Fibroblast of skin of left quadriceps (primary cell): Measurements from ENCODE around the gene ALKBH7.

Experiments
- DNase-seq, 2 experiments: peaks; one replicate each; pipeline ENCODE4 v3.0.0-alpha.2; 2013; ENCODE audit warnings: low read depth in 2 of 2

The ALKBH7 gene

GRCh38 chr19:6364353-6364752 is 8.2 kb upstream of the ALKBH7 start:
- no peak for DNase-seq

DNA sequence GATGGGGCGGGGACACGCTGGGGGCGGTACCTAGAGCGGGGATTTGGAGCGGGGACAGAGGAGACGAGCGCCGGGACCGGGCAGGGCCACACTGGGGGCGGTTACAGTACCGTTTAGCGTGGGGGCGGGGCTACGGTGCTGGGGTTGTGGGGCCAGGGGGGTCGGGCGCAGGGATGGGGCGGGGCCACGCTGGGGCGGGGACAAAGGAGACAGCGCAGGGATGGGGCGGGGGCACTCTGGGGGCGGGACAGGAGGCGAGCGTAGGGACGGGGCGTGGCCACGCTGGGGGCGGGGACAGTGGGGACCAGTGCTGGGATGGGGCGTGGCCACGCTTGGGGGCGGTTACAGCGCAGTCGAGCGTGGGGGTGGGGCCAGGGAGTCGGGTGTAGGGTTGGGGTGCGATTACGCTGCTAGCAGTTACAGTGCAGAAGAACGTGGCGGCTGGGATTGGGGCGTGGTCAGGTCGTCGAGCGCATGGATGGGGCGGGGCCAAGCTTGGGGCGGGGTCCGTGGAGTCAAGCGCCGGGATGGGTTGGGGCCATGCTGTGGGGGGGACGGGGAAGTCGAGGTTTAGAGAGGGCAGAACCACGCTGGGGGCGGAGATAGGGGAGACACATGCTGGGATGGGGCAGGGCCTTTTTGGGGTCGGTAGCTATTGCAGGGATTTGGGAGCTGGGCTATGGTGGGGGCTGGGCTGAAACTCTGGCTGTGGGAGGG is 660 bp downstream of the ALKBH7 start:
- DNase-seq, result peak; percentile 96

DNA sequence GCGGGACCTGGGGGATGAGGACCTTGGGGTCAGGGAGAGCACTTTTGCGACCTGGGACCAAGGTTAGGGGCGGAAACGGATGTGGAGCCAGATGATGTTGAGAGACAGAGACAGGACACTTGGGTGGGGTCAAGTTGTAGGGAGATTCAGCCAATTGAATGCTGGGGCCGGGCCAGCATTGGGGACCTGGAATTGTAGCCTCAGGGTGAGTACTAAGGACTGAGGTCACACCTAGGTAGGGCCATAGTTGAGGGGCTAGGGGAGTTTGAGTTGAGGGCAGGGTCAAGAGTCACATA is 1.2 kb downstream of the ALKBH7 start:
- no peak for DNase-seq

DNA sequence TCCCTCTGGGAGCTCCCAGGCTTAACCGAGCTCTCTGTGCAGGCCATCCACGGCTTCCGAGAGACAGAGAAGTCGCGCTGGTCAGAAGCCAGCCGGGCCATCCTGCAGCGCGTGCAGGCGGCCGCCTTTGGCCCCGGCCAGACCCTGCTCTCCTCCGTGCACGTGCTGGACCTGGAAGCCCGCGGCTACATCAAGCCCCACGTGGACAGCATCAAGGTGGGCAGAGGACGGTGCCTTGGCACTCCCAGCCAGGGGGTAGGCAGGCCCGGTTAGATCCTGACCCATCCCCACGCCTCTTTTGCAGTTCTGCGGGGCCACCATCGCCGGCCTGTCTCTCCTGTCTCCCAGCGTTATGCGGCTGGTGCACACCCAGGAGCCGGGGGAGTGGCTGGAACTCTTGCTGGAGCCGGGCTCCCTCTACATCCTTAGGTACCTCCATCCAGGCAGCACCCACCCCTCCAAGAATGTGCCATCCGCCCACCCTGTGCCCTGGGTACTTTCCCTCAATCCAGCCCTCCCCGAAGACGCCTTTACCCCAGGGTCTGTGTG is 1.6 kb downstream of the ALKBH7 start:
- DNase-seq, result no peak

GRCh38 chr19:6374711-6375410 is 2.3 kb downstream of the ALKBH7 start:
- DNase-seq, result no peak

- DNase-seq, result no peak
Observed at GRCh38 chr19:6375411-6376010, 2.9 kb downstream of the ALKBH7 start, which contains the start of gene PSPN. TSS of gene PSPN (minus strand) at chr19:6375933. CDS start at chr19:6375849, 84 bp downstream.

- DNase-seq, result no peak
Observed at GRCh38 chr19:6376512-6377190, 4.1 kb downstream of the ALKBH7 start.

GRCh38 chr19:6378041-6378440 is 5.4 kb downstream of the ALKBH7 start:
- DNase-seq, result peak; percentile 28 to 34

GRCh38 chr19:6378486-6378885 is 5.9 kb downstream of the ALKBH7 start:
- no peak for DNase-seq

GRCh38 chr19:6379744-6380143 is 7.2 kb downstream of the ALKBH7 start:
- no peak for DNase-seq

GRCh38 chr19:6381030-6381750 is 8.6 kb downstream of the ALKBH7 start:
- no peak for DNase-seq

- no peak for DNase-seq
Observed at GRCh38 chr19:6383188-6383587, 10.6 kb downstream of the ALKBH7 start.

DNA sequence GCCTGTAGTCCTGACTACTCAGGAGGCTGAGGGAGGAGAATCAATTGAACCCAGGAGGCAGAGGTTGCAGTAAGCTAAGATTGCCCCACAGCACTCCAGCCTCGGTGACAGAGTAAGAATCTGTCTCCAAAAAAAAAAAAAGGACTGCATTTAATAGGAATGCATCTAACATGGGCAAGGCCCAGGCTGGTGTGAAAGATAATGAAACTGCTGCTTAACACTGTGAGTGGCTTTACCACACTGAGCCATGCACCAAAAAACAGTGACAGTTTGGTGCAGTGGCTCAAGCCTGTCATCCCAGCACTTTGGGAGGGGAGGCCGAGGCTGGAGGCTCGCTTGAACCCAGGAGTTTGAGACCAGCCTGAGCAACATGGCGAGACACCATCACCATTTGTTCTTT is 11.8 kb downstream of the ALKBH7 start:
- no peak for DNase-seq

GRCh38 chr19:6387372-6387771 is 14.8 kb downstream of the ALKBH7 start:
- no peak for DNase-seq

GRCh38 chr19:6392221-6393073 is 19.9 kb downstream of the ALKBH7 start:
- DNase-seq, result no peak

DNA sequence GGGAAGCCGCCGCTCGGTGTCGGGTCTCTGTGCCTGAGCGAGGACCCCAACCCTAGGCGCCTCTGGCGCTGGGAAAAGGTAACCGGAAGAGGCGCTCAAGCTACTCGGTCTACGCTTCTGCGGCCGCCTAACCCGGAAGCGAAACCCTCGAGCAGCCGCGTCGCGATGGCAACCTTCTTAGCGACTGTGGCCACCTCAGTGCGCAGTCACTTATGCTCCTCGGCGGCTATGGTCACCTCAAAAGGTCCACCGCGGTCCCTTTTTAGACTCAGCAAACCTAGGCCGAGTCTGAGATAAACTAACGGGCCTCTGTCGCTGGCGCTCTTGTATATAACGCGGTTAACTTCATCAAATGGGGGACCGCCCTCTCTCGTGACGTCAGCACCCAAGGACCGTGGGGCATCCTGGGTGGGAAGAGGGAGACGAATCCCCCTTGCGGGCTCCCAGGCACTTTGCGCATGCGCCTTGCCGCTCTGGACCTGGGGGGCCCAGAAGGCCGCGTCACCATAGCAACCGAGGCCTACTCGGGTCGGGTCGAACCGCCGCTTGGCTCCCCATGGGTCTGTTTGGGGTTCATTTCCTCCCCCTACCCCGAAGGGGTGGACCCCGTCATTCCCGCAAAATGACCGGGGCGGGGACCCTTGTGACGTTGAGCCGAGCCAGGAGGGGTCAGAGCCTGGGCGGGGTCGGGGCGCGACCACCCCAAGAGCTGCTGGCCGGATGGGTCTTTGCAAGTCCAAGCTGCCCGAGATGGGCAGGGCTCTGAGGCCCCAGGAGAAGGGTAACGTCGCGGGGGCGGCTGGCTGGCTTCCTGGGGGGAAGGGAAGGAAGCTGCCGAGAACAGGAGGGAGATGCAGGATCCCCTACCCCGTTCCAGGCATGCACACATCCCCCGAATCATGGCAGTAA is 20.7 kb downstream of the ALKBH7 start, which contains the start of gene GTF2F1:
GTF2F1 (minus strand) TSS at position 91 of the 909 bp plus-strand sequence. CDS start 169 bp downstream, outside the sequence.
- peak; percentile 94 to 96 for DNase-seq

- DNase-seq, result no peak
Observed at GRCh38 chr19:6393983-6394412, 21.4 kb downstream of the ALKBH7 start.

DNA sequence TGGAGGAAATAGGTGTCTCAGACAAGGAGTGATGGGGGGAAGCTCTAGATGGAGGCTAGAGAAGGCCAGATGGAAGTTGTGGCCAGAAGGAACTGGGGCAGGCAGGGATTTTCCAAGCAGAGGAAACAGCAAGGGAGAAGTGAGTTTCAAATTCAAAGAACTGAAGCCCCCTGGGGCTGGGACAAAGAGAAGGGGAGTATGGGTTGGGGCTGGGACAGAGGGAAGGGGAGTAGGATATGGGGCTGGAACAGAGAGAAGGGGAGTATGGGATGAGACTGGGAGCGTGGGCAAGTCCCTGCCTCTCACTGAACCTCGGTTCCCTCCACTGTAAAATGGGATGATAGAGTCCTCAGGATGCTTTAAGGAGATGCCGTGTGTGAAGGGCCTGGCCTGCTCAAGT is 22.2 kb downstream of the ALKBH7 start:
- no peak for DNase-seq

DNA sequence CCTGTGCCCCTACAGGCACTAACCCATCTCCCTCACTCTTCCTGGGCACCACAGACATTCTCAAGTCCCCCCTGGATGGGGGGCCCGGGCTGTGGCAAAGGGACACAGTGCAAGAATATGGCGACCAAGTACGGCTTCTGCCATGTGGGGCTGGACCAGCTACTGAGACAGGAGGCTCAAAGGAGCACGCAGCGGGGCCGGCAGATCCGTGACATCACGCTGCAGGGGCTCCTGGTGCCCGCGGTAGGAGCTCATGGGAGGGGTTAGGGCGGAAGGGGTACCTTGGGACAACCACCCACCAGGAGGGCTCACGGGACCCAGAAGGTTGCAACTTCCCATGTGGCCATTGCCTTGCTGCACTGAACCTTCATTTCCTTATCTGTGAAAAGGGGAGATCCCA is 23.7 kb downstream of the ALKBH7 start:
- DNase-seq, result no peak
